Fibroblast of the aortic adventitia (primary cell): Measurements from ENCODE around the gene FBL. TPM values are rescaled to one million over a fixed set of nuclear protein-coding genes. Genes with fewer than 3 reads are reported as not detected.

Source experiments
- DNase-seq: peaks from one replicate; pipeline ENCODE4 v3.0.0-alpha.2; 2010; ENCODE audit warnings: low read depth
- H3K4me3 ChIP-seq: 2 replicates; pipeline ENCODE4 v1.5.1; 2011; ENCODE audit warnings: low read depth, mild to moderate bottlenecking, control low read depth, low read length, moderate library complexity
- total RNA-seq: library from RNA; depleted of rRNA; stranded (reverse); fragments of >200 nt; gene quantifications from 2 replicates; pipeline ENCODE4 v1.2.3, GENCODE V29; 2012; ENCODE audit warnings: low replicate concordance
- TF ChIP-seq, protein P1 (sequence below): IDR thresholded peaks from 2 replicates; pipeline ENCODE4 v1.5.1; 2011; ENCODE audit warnings: mild to moderate bottlenecking, low read length, control low read depth, inconsistent platforms; ENCODE audit not compliant: insufficient read depth

The FBL gene
- total RNA-seq, 1 donor, result 162 TPM

GRCh38 chr19:39828654-39829032, 17.5 kb downstream of the FBL start:
- H3K4me3 ChIP-seq, result no peak overlapping the region
- TF ChIP-seq, protein P1, sequence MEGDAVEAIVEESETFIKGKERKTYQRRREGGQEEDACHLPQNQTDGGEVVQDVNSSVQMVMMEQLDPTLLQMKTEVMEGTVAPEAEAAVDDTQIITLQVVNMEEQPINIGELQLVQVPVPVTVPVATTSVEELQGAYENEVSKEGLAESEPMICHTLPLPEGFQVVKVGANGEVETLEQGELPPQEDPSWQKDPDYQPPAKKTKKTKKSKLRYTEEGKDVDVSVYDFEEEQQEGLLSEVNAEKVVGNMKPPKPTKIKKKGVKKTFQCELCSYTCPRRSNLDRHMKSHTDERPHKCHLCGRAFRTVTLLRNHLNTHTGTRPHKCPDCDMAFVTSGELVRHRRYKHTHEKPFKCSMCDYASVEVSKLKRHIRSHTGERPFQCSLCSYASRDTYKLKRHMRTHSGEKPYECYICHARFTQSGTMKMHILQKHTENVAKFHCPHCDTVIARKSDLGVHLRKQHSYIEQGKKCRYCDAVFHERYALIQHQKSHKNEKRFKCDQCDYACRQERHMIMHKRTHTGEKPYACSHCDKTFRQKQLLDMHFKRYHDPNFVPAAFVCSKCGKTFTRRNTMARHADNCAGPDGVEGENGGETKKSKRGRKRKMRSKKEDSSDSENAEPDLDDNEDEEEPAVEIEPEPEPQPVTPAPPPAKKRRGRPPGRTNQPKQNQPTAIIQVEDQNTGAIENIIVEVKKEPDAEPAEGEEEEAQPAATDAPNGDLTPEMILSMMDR, result no peak
- no peak for DNase-seq

DNA sequence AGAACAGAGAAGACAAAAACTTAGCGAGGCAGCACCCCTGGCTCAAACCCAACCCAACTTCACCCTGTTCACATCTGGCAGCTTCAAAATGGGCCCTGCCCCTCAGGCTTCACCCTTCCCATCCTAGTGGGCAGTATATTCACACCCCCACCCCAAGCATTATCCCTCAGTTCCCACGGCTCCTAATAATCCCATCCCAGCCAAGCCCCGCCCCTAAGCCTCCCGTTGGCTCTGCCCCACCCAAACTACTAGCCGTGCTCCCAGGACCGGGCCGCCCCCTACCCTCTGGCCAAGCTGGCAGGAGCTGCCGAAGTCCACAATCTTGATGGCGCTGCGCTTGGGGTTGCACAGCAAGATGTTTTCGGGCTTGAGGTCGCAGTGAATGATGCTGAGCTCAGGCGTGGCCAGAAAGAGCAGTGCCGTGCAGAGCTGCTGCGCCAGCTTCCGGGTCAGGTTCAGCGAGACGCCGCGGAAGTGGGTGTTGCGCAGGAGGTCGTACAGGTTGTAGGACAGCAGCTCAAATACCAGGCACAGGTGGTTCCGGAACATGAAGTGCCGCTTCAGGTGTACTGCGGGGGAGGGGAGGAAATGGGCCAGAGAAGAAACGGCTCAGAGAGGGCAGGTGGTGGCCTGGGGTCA, 18.0 kb downstream of the FBL start:
- DNase-seq, result no peak
- TF ChIP-seq, protein P1, result no peak
- H3K4me3 ChIP-seq, result no peak overlapping the region

DNA sequence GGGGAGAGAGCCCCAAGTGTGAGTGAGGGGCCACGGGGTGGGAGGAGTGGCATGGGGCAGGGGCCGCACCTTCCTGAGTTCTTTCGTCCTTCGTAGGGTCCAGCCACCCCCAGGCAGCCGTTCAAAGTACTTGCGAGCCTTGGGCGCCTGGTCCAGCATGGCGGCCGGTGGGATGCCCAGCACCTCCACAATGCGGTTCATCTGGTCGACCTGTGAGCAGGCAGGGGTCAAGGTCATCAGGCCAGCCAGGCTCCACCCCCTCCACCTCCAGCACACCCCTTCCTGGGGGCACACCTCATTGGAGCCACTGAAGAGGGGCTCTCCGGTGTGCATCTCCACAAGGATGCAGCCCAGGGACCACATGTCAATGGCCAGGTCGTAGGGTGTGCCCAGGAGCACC, 19.0 kb downstream of the FBL start:
- TF ChIP-seq, protein P1, result no peak
- no peak overlapping the region for H3K4me3 ChIP-seq
- no peak for DNase-seq

DNA sequence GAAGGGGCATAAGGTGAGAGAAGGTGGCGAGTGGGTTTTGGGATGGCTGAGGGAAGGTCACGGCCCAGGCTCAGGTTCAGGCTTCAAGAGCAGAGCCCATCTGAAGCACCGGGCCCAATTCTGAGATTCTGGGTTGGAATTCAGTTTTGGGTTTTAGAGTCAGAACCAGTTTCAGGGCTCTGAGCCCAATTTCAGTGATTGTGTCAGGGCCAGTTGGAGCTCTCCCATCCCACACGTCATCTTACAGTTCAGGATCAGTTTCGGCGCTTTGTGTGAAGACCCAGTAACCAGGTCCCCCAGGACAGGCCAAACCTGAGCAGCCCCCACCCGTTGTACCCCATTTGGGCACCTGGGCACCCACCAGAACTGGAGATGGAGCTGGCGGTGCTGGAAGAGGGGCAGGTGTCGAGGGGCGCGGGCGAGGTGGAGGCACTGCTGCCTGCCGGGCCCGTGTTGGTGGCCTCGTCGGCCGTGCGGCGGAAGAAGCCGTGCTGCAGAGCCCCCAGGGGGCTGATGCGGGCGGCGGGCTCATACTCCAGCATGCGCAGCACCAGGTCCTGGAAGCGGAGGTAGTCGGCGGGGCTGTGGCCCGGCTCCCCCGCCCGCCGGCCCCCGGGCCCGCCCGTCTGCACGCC, 19.8 kb downstream of the FBL start:
- no peak overlapping the region for H3K4me3 ChIP-seq
- DNase-seq, result no peak
- TF ChIP-seq, protein P1, result no peak

DNA sequence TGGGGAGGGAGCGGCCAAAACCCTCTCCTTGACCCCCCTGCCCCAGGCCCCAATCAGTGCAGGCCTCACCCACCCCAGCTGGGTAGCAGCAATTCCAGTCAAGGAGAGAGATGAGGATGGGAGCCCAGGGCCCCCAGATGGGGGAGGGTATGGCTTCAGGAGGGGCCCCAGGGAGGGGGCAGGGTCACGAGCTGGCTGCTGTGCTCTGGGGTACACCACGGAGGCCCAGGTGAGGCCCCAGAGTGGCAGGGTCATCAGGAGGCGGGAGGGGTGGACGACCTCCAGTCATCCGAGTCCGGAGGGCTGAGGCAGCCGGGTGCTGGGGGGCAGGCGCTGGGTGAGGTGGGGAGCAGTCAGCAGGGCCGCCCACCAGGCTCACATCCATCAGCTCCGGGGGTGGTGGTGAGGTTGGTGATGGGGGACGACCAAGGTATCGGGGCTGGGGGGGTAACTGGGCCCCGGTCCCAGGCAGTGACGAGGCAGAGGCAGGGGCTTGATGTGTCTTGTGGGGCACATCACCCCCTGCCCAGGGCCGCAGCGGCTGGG, 20.6 kb downstream of the FBL start:
- TF ChIP-seq, protein P1, result no peak

DNA sequence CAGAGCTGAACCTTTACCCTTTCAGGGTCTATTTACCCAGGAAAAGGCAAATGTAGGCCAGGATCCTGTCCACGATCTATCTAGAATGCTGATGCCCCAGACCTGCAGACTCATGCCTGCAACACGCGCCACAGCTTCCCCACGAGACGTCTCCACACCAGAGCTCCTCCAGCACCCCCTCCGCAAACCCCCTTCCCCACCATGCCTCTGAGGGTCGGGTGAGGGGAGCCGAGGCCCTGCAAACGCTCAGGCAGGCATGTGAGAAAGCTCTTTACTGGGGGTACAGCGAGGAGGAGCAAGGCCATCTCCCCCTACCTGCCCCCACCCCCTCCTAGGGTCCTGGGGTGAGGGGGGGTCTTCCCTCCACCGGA, 21.1 kb downstream of the FBL start:
- H3K4me3 ChIP-seq, result no peak overlapping the region
- TF ChIP-seq, protein P1, result no peak
- no peak for DNase-seq

More for the DNA sequence above, 20.6 kb downstream of the FBL start:
- no peak overlapping the region for H3K4me3 ChIP-seq
- no peak for DNase-seq
